ENCODE data around the gene CRB1. TPM values are rescaled to one million over a fixed set of nuclear protein-coding genes. Genes with fewer than 3 reads are reported as not detected.

CRB1 gene
- total RNA-seq, 3 donors from 2014 or later (not counting 1 experiment from before 2014, with no cell fraction given) = 0.36 to 0.83 TPM; not detected in 1

DNA sequence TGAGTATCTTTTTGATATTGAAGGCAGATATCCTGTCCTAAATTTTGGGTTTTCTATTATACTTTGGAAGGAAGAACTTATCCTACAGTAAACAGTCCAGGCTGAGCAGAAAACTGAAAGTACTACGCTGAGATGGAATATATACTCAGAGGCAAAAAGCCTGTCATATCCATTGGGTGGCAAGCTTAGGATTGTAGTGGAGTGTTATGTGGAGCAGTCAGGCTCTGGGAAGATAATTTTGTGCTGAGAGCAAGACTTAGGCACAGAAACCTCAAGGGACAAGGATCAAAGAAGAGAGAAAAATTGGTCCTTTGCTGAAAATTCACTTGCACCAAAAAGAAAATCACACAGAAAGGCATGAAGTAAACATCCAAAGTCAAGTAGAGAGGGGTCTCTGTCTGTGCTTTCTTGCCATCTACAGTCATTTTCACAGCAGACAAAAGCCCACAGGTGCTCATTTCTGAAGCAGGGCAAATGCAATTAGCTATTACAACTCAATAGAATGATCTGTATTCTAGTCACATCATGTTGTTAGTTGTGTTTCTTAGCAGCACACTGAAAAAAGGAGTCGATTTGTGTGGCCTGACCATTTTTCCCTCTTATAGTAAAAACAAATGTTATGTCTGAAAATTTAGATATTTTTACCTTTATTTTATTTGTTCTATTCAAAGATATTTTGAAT, 38.5 kb downstream of the CRB1 start:
- Histone ChIP-seq H3K27ac (ENCODE audit: low read length) (no peak overlapping the region), H3K27me3 (ENCODE audit: control insufficient read depth, insufficient read depth, low read length) (peaks cover 4% of the 10 kb centered on the region), H3K9me3 (ENCODE audit: control insufficient read depth, insufficient read depth, low read length) (no peaks in the 10 kb centered on the region), H3K4me3 (ENCODE audit: low read length) (no peak overlapping the region), H3K36me3 (ENCODE audit: control insufficient read depth, insufficient read depth, low read length) (no peaks in the 10 kb centered on the region), H3K4me1 (ENCODE audit: control insufficient read depth, insufficient read depth, low read length) (no peaks in the 10 kb centered on the region)
- no peak for DNase-seq
- H3K36me3 Mint-ChIP-seq = no peaks in the 10 kb centered on the region
- H3K9me3 Mint-ChIP-seq = no peaks in the 10 kb centered on the region
- intact Hi-C loops (cut with micrococcal nuclease) = no loop called here
- WGBS (ENCODE audit: insufficient coverage) = 93% methylated on average over 1 of the region's 2 CpGs
- no peak overlapping the region for H3K4me3 Mint-ChIP-seq
- H3K27me3 Mint-ChIP-seq (ENCODE audit: low read depth in 2 of 2) = peaks cover 0 to 3% of the 10 kb centered on the region in 2 donors
- H3K4me1 Mint-ChIP-seq = no peaks in the 10 kb centered on the region
- TF ChIP-seq, protein P1, sequence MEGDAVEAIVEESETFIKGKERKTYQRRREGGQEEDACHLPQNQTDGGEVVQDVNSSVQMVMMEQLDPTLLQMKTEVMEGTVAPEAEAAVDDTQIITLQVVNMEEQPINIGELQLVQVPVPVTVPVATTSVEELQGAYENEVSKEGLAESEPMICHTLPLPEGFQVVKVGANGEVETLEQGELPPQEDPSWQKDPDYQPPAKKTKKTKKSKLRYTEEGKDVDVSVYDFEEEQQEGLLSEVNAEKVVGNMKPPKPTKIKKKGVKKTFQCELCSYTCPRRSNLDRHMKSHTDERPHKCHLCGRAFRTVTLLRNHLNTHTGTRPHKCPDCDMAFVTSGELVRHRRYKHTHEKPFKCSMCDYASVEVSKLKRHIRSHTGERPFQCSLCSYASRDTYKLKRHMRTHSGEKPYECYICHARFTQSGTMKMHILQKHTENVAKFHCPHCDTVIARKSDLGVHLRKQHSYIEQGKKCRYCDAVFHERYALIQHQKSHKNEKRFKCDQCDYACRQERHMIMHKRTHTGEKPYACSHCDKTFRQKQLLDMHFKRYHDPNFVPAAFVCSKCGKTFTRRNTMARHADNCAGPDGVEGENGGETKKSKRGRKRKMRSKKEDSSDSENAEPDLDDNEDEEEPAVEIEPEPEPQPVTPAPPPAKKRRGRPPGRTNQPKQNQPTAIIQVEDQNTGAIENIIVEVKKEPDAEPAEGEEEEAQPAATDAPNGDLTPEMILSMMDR (IDR thresholded peaks at IDR 0.05) = no peak
- H3K27ac Mint-ChIP-seq = no peak overlapping the region
- ATAC-seq = no peak

DNA sequence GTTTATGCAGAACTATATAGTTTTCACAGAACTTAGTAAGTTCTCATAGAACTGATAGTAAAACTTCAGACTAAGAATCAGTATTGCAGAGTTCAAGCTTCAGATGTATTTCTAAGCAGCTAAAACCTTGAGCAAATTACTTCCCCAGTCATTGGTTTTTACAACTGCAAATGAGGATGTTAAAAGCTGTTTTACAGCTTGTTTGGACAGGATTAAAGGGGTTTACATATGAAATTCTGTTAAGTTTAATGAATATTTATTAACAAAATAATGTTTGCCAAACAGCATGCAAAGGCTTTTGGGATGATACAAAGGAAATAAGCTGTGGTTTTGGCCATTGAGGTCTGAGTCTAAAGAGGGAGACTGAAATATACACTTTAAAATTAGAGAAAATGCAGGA, 39.1 kb downstream of the CRB1 start:
- ATAC-seq = no peak
- Histone ChIP-seq H3K27me3 (ENCODE audit: control insufficient read depth, insufficient read depth, low read length) (peaks cover 4% of the 10 kb centered on the region), H3K4me3 (ENCODE audit: low read length) (no peak overlapping the region), H3K4me1 (ENCODE audit: control insufficient read depth, insufficient read depth, low read length) (no peaks in the 10 kb centered on the region), H3K9me3 (ENCODE audit: control insufficient read depth, insufficient read depth, low read length) (no peaks in the 10 kb centered on the region), H3K36me3 (ENCODE audit: control insufficient read depth, insufficient read depth, low read length) (no peaks in the 10 kb centered on the region), H3K27ac (ENCODE audit: low read length) (no peak overlapping the region)
- no peak for DNase-seq
- TF ChIP-seq, protein P1 (IDR thresholded peaks at IDR 0.05) = no peak
- Mint-ChIP-seq H3K27ac (no peak overlapping the region), H3K9me3 (no peaks in the 10 kb centered on the region), H3K36me3 (no peaks in the 10 kb centered on the region), H3K27me3 (ENCODE audit: low read depth in 2 of 2) (peaks cover 0 to 3% of the 10 kb centered on the region in 2 donors), H3K4me1 (no peaks in the 10 kb centered on the region), H3K4me3 (no peak overlapping the region)
- intact Hi-C loops (cut with micrococcal nuclease) = no loop called here

- TF ChIP-seq, protein P1 (IDR thresholded peaks at IDR 0.05) = no peak
- intact Hi-C loops (cut with micrococcal nuclease) = no loop called here
- Mint-ChIP-seq H3K27me3 (ENCODE audit: low read depth in 2 of 2) (peaks cover 0 to 3% of the 10 kb centered on the region in 2 donors), H3K4me3 (no peak overlapping the region), H3K36me3 (no peaks in the 10 kb centered on the region), H3K27ac (no peak overlapping the region), H3K9me3 (no peaks in the 10 kb centered on the region), H3K4me1 (no peaks in the 10 kb centered on the region)
- no peak for ATAC-seq
- Histone ChIP-seq H3K4me3 (ENCODE audit: low read length) (no peak overlapping the region), H3K27me3 (ENCODE audit: control insufficient read depth, insufficient read depth, low read length) (peaks cover 1% of the 10 kb centered on the region), H3K27ac (ENCODE audit: low read length) (no peak overlapping the region), H3K9me3 (ENCODE audit: control insufficient read depth, insufficient read depth, low read length) (no peaks in the 10 kb centered on the region), H3K36me3 (ENCODE audit: control insufficient read depth, insufficient read depth, low read length) (no peaks in the 10 kb centered on the region), H3K4me1 (ENCODE audit: control insufficient read depth, insufficient read depth, low read length) (no peaks in the 10 kb centered on the region)
- DNase-seq = no peak
- 95% methylated on average over 3 of the region's 3 CpGs for whole genome bisulfite sequencing (ENCODE audit: insufficient coverage)
Observed at GRCh38 chr1:197307551-197307950, 39.5 kb downstream of the CRB1 start.

DNA sequence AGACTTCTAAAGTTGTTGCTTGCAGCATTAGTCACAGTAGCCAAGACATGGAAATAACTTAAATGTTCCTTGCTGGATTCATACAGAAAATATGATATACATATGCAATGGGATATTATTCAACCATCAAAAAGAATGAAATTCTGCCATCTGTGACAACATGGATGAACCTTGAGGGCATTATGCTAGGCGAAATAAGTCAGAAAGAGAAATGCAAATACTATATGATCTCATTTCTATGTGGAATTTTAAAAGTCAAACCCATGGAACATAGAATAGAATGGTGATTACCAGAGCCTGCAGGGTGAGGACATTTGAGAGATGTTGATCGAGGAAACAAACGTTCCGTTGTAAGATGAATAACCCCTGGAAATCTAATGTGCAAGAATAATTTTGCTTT, 43.0 kb downstream of the CRB1 start:
- no peaks in the 10 kb centered on the region for H3K9me3 Mint-ChIP-seq
- H3K4me1 ChIP-seq (ENCODE audit: control insufficient read depth, insufficient read depth, low read length) = no peaks in the 10 kb centered on the region
- no CpG with 5 or more reads among the region's 4 CpGs for WGBS (ENCODE audit: insufficient coverage)
- no peaks in the 10 kb centered on the region for H3K36me3 ChIP-seq (ENCODE audit: control insufficient read depth, insufficient read depth, low read length)
- TF ChIP-seq, protein P1 (IDR thresholded peaks at IDR 0.05) = no peak
- H3K4me3 ChIP-seq (ENCODE audit: low read length) = no peak overlapping the region
- ATAC-seq = no peak
- H3K9me3 ChIP-seq (ENCODE audit: control insufficient read depth, insufficient read depth, low read length) = no peaks in the 10 kb centered on the region
- H3K36me3 Mint-ChIP-seq = no peaks in the 10 kb centered on the region
- no peak overlapping the region for H3K27ac Mint-ChIP-seq
- peaks cover 7% of the 10 kb centered on the region in 2 donors for H3K27me3 Mint-ChIP-seq (ENCODE audit: low read depth in 2 of 2)
- no peaks in the 10 kb centered on the region for H3K27me3 ChIP-seq (ENCODE audit: control insufficient read depth, insufficient read depth, low read length)
- H3K4me3 Mint-ChIP-seq = no peak overlapping the region
- intact Hi-C loops (cut with micrococcal nuclease) = no loop called here
- no peak for DNase-seq
- H3K27ac ChIP-seq (ENCODE audit: low read length) = no peak overlapping the region
- H3K4me1 Mint-ChIP-seq = no peaks in the 10 kb centered on the region

Measured in natural killer cell (primary cell).